NCI-H226 (cell line): ENCODE results near the gene MTA1.

Experiments
- DNase-seq: peaks from one replicate; pipeline ENCODE4 v3.0.0-alpha.2; 2015

Gene MTA1

GRCh38 chr14:105419195-105420091 lies at the start of gene MTA1:
TSS of gene MTA1 (plus strand) at chr14:105419827. CDS start at chr14:105420036, 209 bp downstream.
- DNase-seq: no peak

- DNase-seq: no peak
Observed at GRCh38 chr14:105374389-105374788, 45.2 kb upstream of the MTA1 start.

- no peak for DNase-seq
Observed at GRCh38 chr14:105375635-105376057, 44.0 kb upstream of the MTA1 start.

- DNase-seq: no peak
Observed at GRCh38 chr14:105376521-105377440, 42.8 kb upstream of the MTA1 start.

GRCh38 chr14:105377555-105378182 lies 42.0 kb upstream of the MTA1 start:
- no peak for DNase-seq

- DNase-seq: no peak
Observed at GRCh38 chr14:105378199-105378598, 41.4 kb upstream of the MTA1 start.

- DNase-seq: no peak
Observed at GRCh38 chr14:105378873-105379685, 40.5 kb upstream of the MTA1 start.

GRCh38 chr14:105379946-105380345 lies 39.7 kb upstream of the MTA1 start:
- no peak for DNase-seq

GRCh38 chr14:105380756-105381155 lies 38.9 kb upstream of the MTA1 start:
- no peak for DNase-seq

- no peak for DNase-seq
Observed at GRCh38 chr14:105381446-105382342, 37.9 kb upstream of the MTA1 start.

GRCh38 chr14:105382343-105383082 lies 37.1 kb upstream of the MTA1 start:
- DNase-seq: no peak

- no peak for DNase-seq
Observed at GRCh38 chr14:105383083-105383730, 36.4 kb upstream of the MTA1 start.

GRCh38 chr14:105384041-105384557 lies 35.5 kb upstream of the MTA1 start:
- DNase-seq: no peak

- DNase-seq: no peak
Observed at GRCh38 chr14:105384605-105385321, 34.9 kb upstream of the MTA1 start.

GRCh38 chr14:105385322-105385637 lies 34.3 kb upstream of the MTA1 start:
- DNase-seq: no peak

- DNase-seq: no peak
Observed at GRCh38 chr14:105385698-105386365, 33.8 kb upstream of the MTA1 start.

- no peak for DNase-seq
Observed at GRCh38 chr14:105386581-105387529, 32.8 kb upstream of the MTA1 start.
